CD4-positive, alpha-beta T cell (primary cell): ENCODE results near the gene VPS51. TPM values are rescaled to one million over a fixed set of nuclear protein-coding genes. Genes with fewer than 3 reads are reported as not detected.

Source experiments
- ATAC-seq: fragments of 200-7000 bp; cut with Tn5 transposase; one replicate; pipeline ENCODE4 v1.10.0; 2022; ENCODE audit warnings: mild to moderate bottlenecking; ENCODE audit not compliant: poor library complexity
- CTCF ChIA-PET: fragments of 350-600 bp; sonication (Branson Sonifier 250); formaldehyde crosslinking; loops from one replicate; lab custom pipeline; 2021; ENCODE audit warnings: antibody characterized with exemption, inconsistent platforms; lab: Charles Lee
- POLR2A ChIA-PET: fragments of 350-600 bp; sonication (Branson Sonifier 250); formaldehyde crosslinking; loops from one replicate; lab custom pipeline; 2021; ENCODE audit warnings: antibody characterized with exemption, inconsistent platforms; lab: Charles Lee
- DNase-seq, 14 experiments: peaks; one replicate each; pipeline ENCODE4 v3.0.0-alpha.2; 2013 to 2020; ENCODE audit warnings: mixed read lengths in 2 of 14
- H3K27ac ChIP-seq, 2 donors: one replicate each; pipeline versions ENCODE4 v1.5.1 to v1.7.0; 2013; ENCODE audit warnings: low read length in 2 of 2, low read depth in 1 of 2, mild to moderate bottlenecking in 1 of 2
- H3K27me3 ChIP-seq, 2 experiments: 1 replicate in 1 of 2; 2 replicates in 1 of 2; pipeline versions ENCODE4 v1.6.1 to v1.7.0; 2013; ENCODE audit warnings: low read length in 2 of 2, control low read depth in 1 of 2, mild to moderate bottlenecking in 1 of 2, moderate library complexity in 1 of 2; ENCODE audit not compliant: insufficient read depth in 2 of 2, control insufficient read depth in 1 of 2
- H3K36me3 ChIP-seq: one replicate; pipeline ENCODE4 v1.6.1; 2013; ENCODE audit warnings: low read length, control low read depth; ENCODE audit not compliant: insufficient read depth
- H3K4me1 ChIP-seq: one replicate; pipeline ENCODE4 v1.6.1; 2013; ENCODE audit warnings: low read length, control low read depth; ENCODE audit not compliant: insufficient read depth
- H3K4me3 ChIP-seq: one replicate; pipeline ENCODE4 v1.5.1; 2013; ENCODE audit warnings: mild to moderate bottlenecking, low read length, moderate library complexity
- H3K9me3 ChIP-seq, 2 experiments: 1 replicate in 1 of 2; 2 replicates in 1 of 2; pipeline versions ENCODE4 v1.6.1 to v1.7.0; 2013; ENCODE audit warnings: low read length in 2 of 2, mild to moderate bottlenecking in 2 of 2, control low read depth in 1 of 2, moderate library complexity in 1 of 2; ENCODE audit not compliant: control insufficient read depth in 1 of 2, insufficient read depth in 1 of 2
- H3K27ac Mint-ChIP-seq: one replicate; pipeline ENCODE4 v1.8.0; 2020; ENCODE audit warnings: mixed read lengths
- H3K27me3 Mint-ChIP-seq: one replicate; pipeline ENCODE4 v1.8.0; 2021; ENCODE audit warnings: mixed read lengths
- H3K36me3 Mint-ChIP-seq: one replicate; pipeline ENCODE4 v1.8.0; 2021; ENCODE audit warnings: low read depth, mixed read lengths
- H3K4me1 Mint-ChIP-seq: one replicate; pipeline ENCODE4 v1.8.0; 2021; ENCODE audit warnings: low read depth, mixed read lengths
- H3K4me3 Mint-ChIP-seq: one replicate; pipeline ENCODE4 v1.8.0; 2020; ENCODE audit warnings: mild to moderate bottlenecking, mixed read lengths
- H3K9me3 Mint-ChIP-seq: one replicate; pipeline ENCODE4 v1.8.0; 2020; ENCODE audit warnings: mixed read lengths
- CTCF ChIP-seq: fragments of 200-600 bp; IDR thresholded peaks from one replicate; pipeline ENCODE4 v1.8.0; 2022; ENCODE audit warnings: antibody characterized with exemption, mild to moderate bottlenecking
- intact Hi-C, 2 experiments: fragments of 100-400 bp; cut with DNase I in 1 of 2; cut with micrococcal nuclease in 1 of 2; formaldehyde crosslinking; loops; one replicate each; pipeline versions ENCODE4 v1.15.1 to v1.9.0; 2023 to 2025; cut with DNase I, micrococcal nuclease
- total RNA-seq, 174 experiments: library from RNA in 2 of 174; stranded (reverse) in 2 of 174; gene quantifications; one replicate each; pipeline ENCODE4 v1.2.3 and lab custom pipeline; 2021 to 2026

The VPS51 gene
- total RNA-seq, 2 experiments from 2014 or later = 243 to 246 TPM

GRCh38 chr11:65053827-65054508, 42.0 kb upstream of the VPS51 start:
- Mint-ChIP-seq H3K36me3 (no peaks in the 10 kb centered on the region), H3K9me3 (no peaks in the 10 kb centered on the region), H3K27me3 (no peaks in the 10 kb centered on the region), H3K4me3 (peak overlapping the region; percentile 14), H3K27ac (peak overlapping the region; percentile 69), H3K4me1 (peaks cover 14% of the 10 kb centered on the region)
- Histone ChIP-seq H3K4me1 (peaks cover 16% of the 10 kb centered on the region), H3K36me3 (no peaks in the 10 kb centered on the region), H3K27me3 (no peaks in the 10 kb centered on the region), H3K9me3 (no peaks in the 10 kb centered on the region), H3K27ac (peak overlapping the region; percentile 4 to 24), H3K4me3 (no peak overlapping the region)
- CTCF ChIA-PET = no interaction called here
- DNase-seq (peak in 6 of 14 experiments; percentile 9 to 72 (median 45)), ATAC-seq (peak; percentile 84)
- POLR2A ChIA-PET = no interaction called here
- intact Hi-C loops = no loop called here
- no peak for TF ChIP-seq CTCF

- H3K27me3 Mint-ChIP-seq = no peaks in the 10 kb centered on the region
- no peak overlapping the region for H3K27ac Mint-ChIP-seq
- H3K36me3 Mint-ChIP-seq = no peaks in the 10 kb centered on the region
- intact Hi-C loops = no loop called here
- no peaks in the 10 kb centered on the region for H3K9me3 Mint-ChIP-seq
- CTCF ChIA-PET = no interaction called here
- H3K4me1 Mint-ChIP-seq = peaks cover 14% of the 10 kb centered on the region
- POLR2A ChIA-PET = no interaction called here
- H3K27ac ChIP-seq = no peak overlapping the region
- H3K9me3 ChIP-seq = no peaks in the 10 kb centered on the region
- H3K4me1 ChIP-seq = peaks cover 22% of the 10 kb centered on the region
- ATAC-seq (no peak), DNase-seq (no peak)
- no peaks in the 10 kb centered on the region for H3K36me3 ChIP-seq
- H3K4me3 ChIP-seq = no peak overlapping the region
- no peak overlapping the region for H3K4me3 Mint-ChIP-seq
- TF ChIP-seq CTCF = no peak
- H3K27me3 ChIP-seq = no peaks in the 10 kb centered on the region
Measured at GRCh38 chr11:65055538-65055937, 40.5 kb upstream of the VPS51 start.

- no peak overlapping the region for H3K27ac Mint-ChIP-seq
- H3K4me1 Mint-ChIP-seq = peaks cover 14% of the 10 kb centered on the region
- no peak overlapping the region for H3K27ac ChIP-seq
- intact Hi-C loops = no loop called here
- H3K36me3 Mint-ChIP-seq = no peaks in the 10 kb centered on the region
- H3K9me3 Mint-ChIP-seq = no peaks in the 10 kb centered on the region
- ChIA-PET POLR2A (no interaction called here), CTCF (no interaction called here)
- no peaks in the 10 kb centered on the region for H3K36me3 ChIP-seq
- no peak overlapping the region for H3K4me3 Mint-ChIP-seq
- DNase-seq = no peak
- no peaks in the 10 kb centered on the region for H3K27me3 Mint-ChIP-seq
- peaks cover 22% of the 10 kb centered on the region for H3K4me1 ChIP-seq
- ATAC-seq = no peak
- H3K4me3 ChIP-seq = no peak overlapping the region
- no peaks in the 10 kb centered on the region for H3K9me3 ChIP-seq
- no peaks in the 10 kb centered on the region for H3K27me3 ChIP-seq
- TF ChIP-seq CTCF = no peak
Measured at GRCh38 chr11:65056999-65057398, 39.0 kb upstream of the VPS51 start.
